Vagina (tissue), 2 donors: ENCODE measurements around the gene GPR158.

ENCODE experiments used
- POLR2A ChIP-seq, 2 donors: fragments of 450-650 bp; IDR thresholded peaks; one replicate each; pipeline ENCODE4 v1.6.1; 2017; ENCODE audit warnings: antibody characterized with exemption in 2 of 2, mild to moderate bottlenecking in 2 of 2, moderate library complexity in 2 of 2
- TF ChIP-seq, protein P1 (sequence below), 3 experiments: fragments of 450-650 bp in 2 of 3; fragments of 200-600 bp in 1 of 3; sonication (generic) in 1 of 3; IDR thresholded peaks; one replicate each; pipeline ENCODE4 v1.5.1; 2017 to 2019; ENCODE audit warnings: antibody characterized with exemption in 3 of 3, mild to moderate bottlenecking in 2 of 3, moderate library complexity in 2 of 3

DNA sequence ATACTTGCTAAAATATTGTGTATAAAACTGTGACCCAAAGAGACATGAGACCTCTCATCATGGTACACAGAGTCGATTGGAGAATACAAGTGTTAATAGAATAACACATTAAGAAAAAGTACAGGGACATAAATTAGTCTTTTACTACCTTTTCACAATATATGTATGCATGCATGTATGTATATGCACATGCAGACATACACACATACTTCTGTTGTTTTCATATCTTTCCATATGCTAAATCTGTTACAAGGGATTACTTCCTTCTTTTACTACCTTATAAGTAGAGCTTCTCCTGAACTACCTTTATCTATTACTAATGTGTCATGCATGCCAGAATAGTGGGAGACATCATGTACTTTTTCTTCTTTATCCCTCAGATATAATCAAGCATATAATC is 131.6 kb downstream of the GPR158 start:
- TF ChIP-seq, protein P1, sequence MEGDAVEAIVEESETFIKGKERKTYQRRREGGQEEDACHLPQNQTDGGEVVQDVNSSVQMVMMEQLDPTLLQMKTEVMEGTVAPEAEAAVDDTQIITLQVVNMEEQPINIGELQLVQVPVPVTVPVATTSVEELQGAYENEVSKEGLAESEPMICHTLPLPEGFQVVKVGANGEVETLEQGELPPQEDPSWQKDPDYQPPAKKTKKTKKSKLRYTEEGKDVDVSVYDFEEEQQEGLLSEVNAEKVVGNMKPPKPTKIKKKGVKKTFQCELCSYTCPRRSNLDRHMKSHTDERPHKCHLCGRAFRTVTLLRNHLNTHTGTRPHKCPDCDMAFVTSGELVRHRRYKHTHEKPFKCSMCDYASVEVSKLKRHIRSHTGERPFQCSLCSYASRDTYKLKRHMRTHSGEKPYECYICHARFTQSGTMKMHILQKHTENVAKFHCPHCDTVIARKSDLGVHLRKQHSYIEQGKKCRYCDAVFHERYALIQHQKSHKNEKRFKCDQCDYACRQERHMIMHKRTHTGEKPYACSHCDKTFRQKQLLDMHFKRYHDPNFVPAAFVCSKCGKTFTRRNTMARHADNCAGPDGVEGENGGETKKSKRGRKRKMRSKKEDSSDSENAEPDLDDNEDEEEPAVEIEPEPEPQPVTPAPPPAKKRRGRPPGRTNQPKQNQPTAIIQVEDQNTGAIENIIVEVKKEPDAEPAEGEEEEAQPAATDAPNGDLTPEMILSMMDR (IDR thresholded peaks at IDR 0.05), result no peak
- no peak for TF ChIP-seq POLR2A (IDR thresholded peaks at IDR 0.05)
